Cardiac fibroblast (primary cell): ENCODE data around the gene B4GALT6.

Experiments
- DNase-seq, 2 donors: peaks; one replicate each; pipeline versions ENCODE4 v3.0.0 to v3.0.0-alpha.2; 2010; ENCODE audit warnings: low read depth in 2 of 2
- H3K4me3 ChIP-seq, 2 donors: replicated peaks in 1 of 2; 1 replicate in 1 of 2; 2 replicates in 1 of 2; pipeline ENCODE4 v1.5.1; 2011; ENCODE audit warnings: low read depth in 2 of 2, low read length in 2 of 2, mild to moderate bottlenecking in 2 of 2, moderate library complexity in 1 of 2
- TF ChIP-seq, protein P1 (sequence below): IDR thresholded peaks from one replicate; pipeline ENCODE4 v1.5.1; 2011; ENCODE audit warnings: low read depth, mild to moderate bottlenecking, low read length, inconsistent platforms

Gene B4GALT6

GRCh38 chr18:31680831-31681568 is 3.4 kb downstream of the B4GALT6 start:
- peak; percentile 14 to 48 for DNase-seq
- no peak overlapping the region for H3K4me3 ChIP-seq
- TF ChIP-seq, protein P1, sequence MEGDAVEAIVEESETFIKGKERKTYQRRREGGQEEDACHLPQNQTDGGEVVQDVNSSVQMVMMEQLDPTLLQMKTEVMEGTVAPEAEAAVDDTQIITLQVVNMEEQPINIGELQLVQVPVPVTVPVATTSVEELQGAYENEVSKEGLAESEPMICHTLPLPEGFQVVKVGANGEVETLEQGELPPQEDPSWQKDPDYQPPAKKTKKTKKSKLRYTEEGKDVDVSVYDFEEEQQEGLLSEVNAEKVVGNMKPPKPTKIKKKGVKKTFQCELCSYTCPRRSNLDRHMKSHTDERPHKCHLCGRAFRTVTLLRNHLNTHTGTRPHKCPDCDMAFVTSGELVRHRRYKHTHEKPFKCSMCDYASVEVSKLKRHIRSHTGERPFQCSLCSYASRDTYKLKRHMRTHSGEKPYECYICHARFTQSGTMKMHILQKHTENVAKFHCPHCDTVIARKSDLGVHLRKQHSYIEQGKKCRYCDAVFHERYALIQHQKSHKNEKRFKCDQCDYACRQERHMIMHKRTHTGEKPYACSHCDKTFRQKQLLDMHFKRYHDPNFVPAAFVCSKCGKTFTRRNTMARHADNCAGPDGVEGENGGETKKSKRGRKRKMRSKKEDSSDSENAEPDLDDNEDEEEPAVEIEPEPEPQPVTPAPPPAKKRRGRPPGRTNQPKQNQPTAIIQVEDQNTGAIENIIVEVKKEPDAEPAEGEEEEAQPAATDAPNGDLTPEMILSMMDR: peak; percentile 9

DNA sequence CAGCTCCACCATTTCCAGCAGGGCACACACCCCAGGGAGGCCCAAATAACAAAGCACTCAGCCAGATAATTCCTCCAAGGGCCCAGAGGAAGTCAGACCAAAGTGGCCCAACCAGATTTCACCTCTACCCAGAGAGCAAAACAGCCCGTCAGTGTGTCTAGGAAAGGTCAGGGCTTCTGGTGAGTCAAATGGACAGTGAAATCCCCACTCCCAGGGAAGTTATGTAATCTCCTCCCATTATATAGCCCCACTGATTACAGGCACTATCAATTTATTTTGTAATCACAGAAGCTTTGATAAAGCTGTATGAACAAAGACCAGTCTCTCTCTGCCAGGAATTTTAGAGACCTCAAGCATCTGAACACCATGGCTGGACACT is 4.0 kb downstream of the B4GALT6 start:
- no peak overlapping the region for H3K4me3 ChIP-seq
- TF ChIP-seq, protein P1: no peak
- peak in 1 of 2 donors; percentile 35 for DNase-seq

DNA sequence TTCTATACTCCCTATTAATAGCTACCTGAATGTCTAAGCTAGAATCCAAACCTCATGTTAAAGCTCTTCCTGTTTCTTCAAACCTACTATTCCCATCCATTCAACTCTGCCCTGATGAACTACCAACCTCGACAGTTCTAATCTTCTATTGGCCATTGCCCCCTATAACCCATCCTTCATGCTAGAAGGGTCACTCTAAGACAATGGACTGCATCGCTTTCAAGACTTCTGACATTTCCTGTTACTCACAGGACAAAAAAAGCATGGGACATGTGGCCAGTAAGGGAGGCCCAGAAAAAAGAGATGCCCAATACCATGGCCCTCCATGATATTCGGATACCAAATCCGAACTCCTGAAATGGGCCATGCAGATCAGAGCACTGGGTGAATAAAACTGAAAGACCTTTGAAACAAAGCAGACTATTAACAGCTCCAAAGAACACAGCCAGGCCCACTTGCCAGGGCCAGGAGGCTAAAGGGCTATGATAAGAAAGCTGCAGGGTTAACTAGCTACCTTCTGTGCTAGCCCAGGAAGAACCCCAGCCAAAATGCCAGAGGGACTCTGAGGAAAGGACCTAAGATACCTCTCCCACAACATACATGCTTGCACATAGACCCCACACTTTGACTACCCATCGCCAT is 4.5 kb downstream of the B4GALT6 start:
- peak in 1 of 2 donors; percentile 26 for DNase-seq
- TF ChIP-seq, protein P1: no peak
- no peak overlapping the region for H3K4me3 ChIP-seq

GRCh38 chr18:31679133-31679742 is 5.1 kb downstream of the B4GALT6 start:
- peak; percentile 67 to 85 for DNase-seq
- no peak overlapping the region for H3K4me3 ChIP-seq
- TF ChIP-seq, protein P1: no peak

GRCh38 chr18:31678425-31678824 is 6.0 kb downstream of the B4GALT6 start:
- no peak overlapping the region for H3K4me3 ChIP-seq
- no peak for DNase-seq
- TF ChIP-seq, protein P1: no peak

GRCh38 chr18:31677592-31677991 is 6.8 kb downstream of the B4GALT6 start:
- DNase-seq: no peak
- TF ChIP-seq, protein P1: no peak
- H3K4me3 ChIP-seq: no peak overlapping the region
